A549 (cell line): ENCODE measurements around the gene SYNPO2. TPM values are rescaled to one million over a fixed set of nuclear protein-coding genes. Genes with fewer than 3 reads are reported as not detected.

Experiments
- ATAC-seq, 2 experiments: fragments of 200-7000 bp in 1 of 2; fragments of >200 bp in 1 of 2; cut with Nextera tagmentation in 1 of 2; cut with Tn5 transposase in 1 of 2; 3 replicates each; pipeline versions ENCODE4 v1.8.0 to v1.9.1; 2018 to 2020; ENCODE audit warnings: mild to moderate bottlenecking in 1 of 2, moderate library complexity in 1 of 2
- CTCF ChIA-PET: fragments of 300-600 bp; sonication (Branson Sonifier 250); formaldehyde crosslinking; extraction: SDS; loops from one replicate; lab custom pipeline; 2021; ENCODE audit warnings: antibody characterized with exemption, inconsistent platforms; lab: Yijun Ruan, JAX
- POLR2A ChIA-PET: fragments of 350-600 bp; formaldehyde crosslinking; extraction: SDS; loops from one replicate; lab custom pipeline; 2021; ENCODE audit warnings: antibody characterized with exemption, inconsistent platforms; lab: Yijun Ruan, JAX
- DNase-seq, 2 experiments: peaks; one replicate each; pipeline versions ENCODE4 v3.0.0 to v3.0.0-alpha.2; 2011 to 2016; ENCODE audit warnings: low read depth in 1 of 2, low spot score in 1 of 2
- FAIRE-seq: peaks from 2 replicates; lab custom pipeline; 2011; peaks lifted over from hg19 to GRCh38; lab: Jason Lieb, UNC
- H3K27ac ChIP-seq, 2 experiments: fragments of >200 bp; sonication (Bioruptor Twin); formaldehyde crosslinking; 3 replicates each; pipeline ENCODE4 v1.5.1; 2016 to 2017
- H3K4me1 ChIP-seq: fragments of >200 bp; sonication (Bioruptor Twin); formaldehyde crosslinking; 3 replicates; pipeline ENCODE4 v1.6.1; 2016
- H3K4me2 ChIP-seq: fragments of >200 bp; sonication (Bioruptor Twin); formaldehyde crosslinking; 3 replicates; pipeline ENCODE4 v1.6.1; 2016
- H3K4me3 ChIP-seq: fragments of >200 bp; sonication (Bioruptor Twin); formaldehyde crosslinking; 3 replicates; pipeline ENCODE4 v1.5.1; 2016
- H3K9me3 ChIP-seq: fragments of >200 bp; sonication (Bioruptor Twin); formaldehyde crosslinking; 3 replicates; pipeline ENCODE4 v1.6.1; 2016
- BCL3 ChIP-seq: fragments of >200 bp; sonication (Bioruptor Twin); formaldehyde crosslinking; IDR thresholded peaks from 3 replicates; pipeline ENCODE4 v1.6.1; 2016
- CBX8 ChIP-seq: fragments of 200-600 bp; sonication (generic); IDR thresholded peaks from 2 replicates; pipeline ENCODE4 v1.6.1; 2016
- CEBPB ChIP-seq, 2 experiments: fragments of >200 bp in 1 of 2; sonication (Bioruptor Twin) in 1 of 2; formaldehyde crosslinking in 1 of 2; IDR thresholded peaks; 2 replicates each; pipeline ENCODE4 v1.6.1; 2012 to 2016
- CHD4 ChIP-seq: fragments of 200-600 bp; sonication (generic); IDR thresholded peaks from 2 replicates; pipeline ENCODE4 v1.6.1; 2016; ENCODE audit warnings: antibody characterized with exemption, mild to moderate bottlenecking, borderline replicate concordance
- CTCF ChIP-seq: fragments of >200 bp; sonication (Bioruptor Twin); formaldehyde crosslinking; IDR thresholded peaks from 3 replicates; pipeline ENCODE4 v1.5.1; 2016
- EHF ChIP-seq: fragments of 250-450 bp; sonication (Bioruptor Pico); IDR thresholded peaks from 2 replicates; pipeline ENCODE4 v1.5.0; 2020; ENCODE audit warnings: mild to moderate bottlenecking
- EP300 ChIP-seq, 2 experiments: fragments of >200 bp; sonication (Bioruptor Twin); formaldehyde crosslinking; IDR thresholded peaks; 2 replicates in 1 of 2; 3 replicates in 1 of 2; pipeline ENCODE4 v1.6.1; 2016 to 2017
- FOSB ChIP-seq: fragments of 250-450 bp; sonication (Bioruptor Pico); IDR thresholded peaks from 2 replicates; pipeline ENCODE4 v1.5.0; 2020; ENCODE audit warnings: mild to moderate bottlenecking, moderate library complexity
- FOSL2 ChIP-seq, 2 experiments: fragments of 450-650 bp in 1 of 2; fragments of >200 bp in 1 of 2; sonication (Bioruptor Twin) in 1 of 2; formaldehyde crosslinking; IDR thresholded peaks; 2 replicates each; pipeline versions ENCODE4 v1.5.0 to v1.6.1; 2016 to 2020; ENCODE audit warnings: mild to moderate bottlenecking in 1 of 2, moderate library complexity in 1 of 2
- FOXS1 ChIP-seq: fragments of 250-450 bp; sonication (Bioruptor Pico); IDR thresholded peaks from 2 replicates; pipeline ENCODE4 v1.5.0; 2020; ENCODE audit warnings: mild to moderate bottlenecking, moderate library complexity
- GATA3 ChIP-seq: IDR thresholded peaks from 2 replicates; pipeline ENCODE4 v1.6.1; 2012; ENCODE audit warnings: borderline replicate concordance
- HES2 ChIP-seq: fragments of >200 bp; sonication (Bioruptor Twin); formaldehyde crosslinking; IDR thresholded peaks from 2 replicates; pipeline ENCODE4 v1.6.1; 2016
- HOXA7 ChIP-seq: fragments of 250-450 bp; sonication (Bioruptor Pico); IDR thresholded peaks from 2 replicates; pipeline ENCODE4 v1.5.0; 2020; ENCODE audit warnings: mild to moderate bottlenecking, moderate library complexity
- HOXB13 ChIP-seq: fragments of 250-450 bp; sonication (Bioruptor Pico); IDR thresholded peaks from 2 replicates; pipeline ENCODE4 v1.5.0; 2020; ENCODE audit warnings: low read depth, mild to moderate bottlenecking, moderate library complexity
- HOXB5 ChIP-seq: fragments of 250-450 bp; sonication (Bioruptor Pico); IDR thresholded peaks from 2 replicates; pipeline ENCODE4 v1.5.0; 2020; ENCODE audit warnings: mild to moderate bottlenecking, moderate library complexity
- JUN ChIP-seq, 2 experiments: fragments of >200 bp; sonication (Bioruptor Twin); formaldehyde crosslinking; IDR thresholded peaks; 2 replicates in 1 of 2; 3 replicates in 1 of 2; pipeline ENCODE4 v1.6.1; 2016 to 2017
- JUNB ChIP-seq: fragments of >200 bp; sonication (Bioruptor Twin); formaldehyde crosslinking; IDR thresholded peaks from 2 replicates; pipeline ENCODE4 v1.6.1; 2016
- MAFK ChIP-seq: fragments of 450-650 bp; IDR thresholded peaks from 2 replicates; pipeline ENCODE4 v1.6.1; 2014; ENCODE audit not compliant: partially characterized antibody
- MAX ChIP-seq: IDR thresholded peaks from 2 replicates; pipeline ENCODE4 v1.6.1; 2012
- MYC ChIP-seq: IDR thresholded peaks from 2 replicates; pipeline ENCODE4 v1.6.1; 2012; ENCODE audit warnings: mild to moderate bottlenecking, inconsistent platforms, low read length, improper control_type of control experiment, borderline replicate concordance
- RFX5 ChIP-seq: fragments of 450-650 bp; IDR thresholded peaks from 2 replicates; pipeline ENCODE4 v1.7.1; 2014; ENCODE audit warnings: antibody characterized with exemption, mild to moderate bottlenecking, moderate library complexity
- SMC3 ChIP-seq: fragments of >200 bp; sonication (Bioruptor Twin); formaldehyde crosslinking; IDR thresholded peaks from 3 replicates; pipeline ENCODE4 v1.6.1; 2018; ENCODE audit warnings: inconsistent platforms
- USF2 ChIP-seq: fragments of 450-650 bp; IDR thresholded peaks from 2 replicates; pipeline ENCODE4 v1.6.1; 2014; ENCODE audit warnings: antibody characterized with exemption
- ZNF302 ChIP-seq: fragments of 250-450 bp; sonication (Bioruptor Pico); IDR thresholded peaks from 2 replicates; pipeline ENCODE4 v1.9.0; 2021; ENCODE audit warnings: inconsistent platforms, mild to moderate bottlenecking, moderate library complexity
- WGBS: methylation state at CpG from one replicate; pipeline ENCODE4 v1.1.6; 2017; ENCODE audit errors: missing lambda C conversion rate; 5-methylcytosine and 5-hydroxymethylcytosine counted together
- polyA plus RNA-seq, 4 experiments: library from polyadenylated mRNA; depleted of rRNA in 3 of 4; stranded (reverse); fragments of >200 nt; fragmentation: RNase III in 1 of 4; extraction: RNeasy Plus Mini Kit Qiagen cat#74134 plus additional on column Dnase treatment in 1 of 4; gene quantifications; 2 replicates in 3 of 4; 3 replicates in 1 of 4; pipeline ENCODE4 v1.2.3, GENCODE V29; 2011 to 2017

The SYNPO2 gene
- polyA plus RNA-seq, 2 of the 4 experiments (the other 2 are of a cell fraction) = 2.5 to 8.8 TPM

- FAIRE-seq = peak; percentile 98
- peak; percentile 97 to 99 for ATAC-seq
Measured at GRCh38 chr4:119103263-119103662, 214.6 kb downstream of the SYNPO2 start.

GRCh38 chr4:119104644-119105273 lies 216.1 kb downstream of the SYNPO2 start:
- H3K9me3 ChIP-seq = 0 out of 3 replicates have a peak, but pooled peaks cover 3% of the 10 kb centered on the region
- no peak overlapping the region for H3K4me3 ChIP-seq
- no peak for DNase-seq
- H3K4me2 ChIP-seq = no peak overlapping the region; the same call in 2 of the 3 replicates
- 99% methylated on average over 4 of the region's 4 CpGs for WGBS
- TF ChIP-seq CTCF (no peak), USF2 (no peak)
- ChIA-PET CTCF (no interaction called here), POLR2A (no interaction called here)
- FAIRE-seq = no peak
- H3K27ac ChIP-seq = peak overlapping the region; percentile 85 to 99
- ATAC-seq = no peak
- peaks cover 49% of the 10 kb centered on the region for H3K4me1 ChIP-seq

More at GRCh38 chr4:119103263-119103662, 214.6 kb downstream of the SYNPO2 start:
- Histone ChIP-seq H3K9me3 (0 out of 3 replicates have a peak, but pooled peaks cover 3% of the 10 kb centered on the region), H3K27ac (peak overlapping the region; percentile 91 to 99), H3K4me3 (no peak overlapping the region), H3K4me2 (peak overlapping the region; percentile 90), H3K4me1 (peaks cover 64% of the 10 kb centered on the region)
- peak; percentile 69 to 96 for DNase-seq
- CTCF ChIA-PET = interaction anchor here (1.0 to 2.3 kb wide), 5 partner anchors 9 to 110 kb away, joined by 4 to 10 read pairs (median 4); no protein-coding TSS in a partner anchor
- 0% methylated on average over 2 of the region's 2 CpGs for WGBS
- TF ChIP-seq SMC3 = peak; percentile 35; the same call in 1 of the 3 replicates
- TF ChIP-seq HOXB13 (CRISPR knock-in tag) = no peak
- peak; percentile 74 to 93 for TF ChIP-seq JUN (IDR thresholded peaks at IDR 0.05)
- TF ChIP-seq RFX5 = peak; percentile 62; the same call in 1 of the 2 replicates
- TF ChIP-seq EHF (CRISPR knock-in tag) = peak; percentile 27; the same call in 1 of the 2 replicates
- peak; percentile 77; the same call in 2 of the 3 replicates for TF ChIP-seq BCL3
- peak; percentile 89 for TF ChIP-seq FOSL2 (IDR thresholded peaks at IDR 0.05)
- peak; percentile 97 for TF ChIP-seq FOSL2 (CRISPR knock-in tag; IDR thresholded peaks at IDR 0.05)
- peak; percentile 92 for TF ChIP-seq JUNB
- TF ChIP-seq CHD4 = no peak
- peak; percentile 81 to 91 for TF ChIP-seq CEBPB (IDR thresholded peaks at IDR 0.05)
- TF ChIP-seq FOSB (CRISPR knock-in tag) = no peak
- TF ChIP-seq HOXA7 (CRISPR knock-in tag) = no peak
- TF ChIP-seq MAFK = peak; percentile 90
- TF ChIP-seq HES2 = peak; percentile 57; the same call in 1 of the 2 replicates
- peak; percentile 43; the same call in 1 of the 2 replicates for TF ChIP-seq MAX
- TF ChIP-seq FOXS1 (CRISPR knock-in tag) = no peak
- peak; percentile 82 for TF ChIP-seq GATA3
- no peak for TF ChIP-seq CBX8
- TF ChIP-seq MYC = no peak
- no peak for TF ChIP-seq HOXB5 (CRISPR knock-in tag)
- TF ChIP-seq EP300 (IDR thresholded peaks at IDR 0.05) = peak; percentile 66 to 85; a peak in 4 of 5 replicates
- no peak for TF ChIP-seq ZNF302
- TF ChIP-seq, all 56 proteins: peak for 13
- POLR2A ChIA-PET = interaction anchor here (0.6 to 2.5 kb wide), 8 partner anchors 9 to 197 kb away, joined by 3 to 56 read pairs (median 3); partner anchors contain the start of gene USP53
